Sigmoid colon (tissue), 4 donors: ENCODE results near the gene UBE2R2.
"Not testable (repeated sequence)": the region's sequence is repeated elsewhere in the genome, so short reads cannot be mapped to it uniquely, and the experiment has no call there.

Experiments
- CTCF ChIP-seq, 4 experiments: fragments of 450-650 bp in 3 of 4; fragments of 200-600 bp in 1 of 4; IDR thresholded peaks; one replicate each; pipeline ENCODE4 v1.5.1; 2016 to 2019; ENCODE audit warnings: antibody characterized with exemption in 4 of 4, mild to moderate bottlenecking in 3 of 4, moderate library complexity in 2 of 4
- EP300 ChIP-seq, 4 donors: sonication (generic); formaldehyde crosslinking; IDR thresholded peaks; one replicate each; pipeline ENCODE4 v1.6.1; 2017; ENCODE audit warnings: antibody characterized with exemption in 4 of 4
- POLR2A ChIP-seq, 2 donors: fragments of 450-650 bp; IDR thresholded peaks; one replicate each; pipeline ENCODE4 v1.6.1; 2016; ENCODE audit warnings: antibody characterized with exemption in 2 of 2, mild to moderate bottlenecking in 2 of 2, moderate library complexity in 2 of 2
- POLR2AphosphoS5 ChIP-seq, 4 donors: sonication (generic); formaldehyde crosslinking; IDR thresholded peaks; one replicate each; pipeline ENCODE4 v1.6.1; 2017; ENCODE audit warnings: antibody characterized with exemption in 4 of 4

DNA sequence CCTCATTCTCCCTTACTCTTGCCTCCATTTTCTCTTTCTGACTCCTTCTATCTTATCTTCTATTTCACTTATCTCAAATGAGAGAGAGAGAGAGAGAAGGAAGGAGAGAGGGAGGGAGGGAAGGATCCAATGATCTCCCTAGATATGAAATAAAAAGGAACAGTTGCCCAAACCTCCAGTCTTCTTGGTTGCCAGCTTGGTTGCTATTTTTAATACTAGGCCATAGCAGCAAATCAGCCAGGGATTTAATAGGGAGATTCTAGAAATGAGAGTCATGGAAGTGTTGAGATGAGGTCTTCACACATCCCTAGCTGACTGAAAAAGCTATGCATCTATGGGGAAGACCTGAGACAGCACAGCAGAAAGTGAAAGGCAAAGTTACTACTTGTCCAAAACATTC, 43.8 kb upstream of the UBE2R2 start:
- TF ChIP-seq POLR2A, CTCF, EP300, POLR2AphosphoS5 (IDR thresholded peaks at IDR 0.05): not testable (repeated sequence)
